Osteoblast (primary cell): ENCODE results near the gene RNF13. TPM values are rescaled to one million over a fixed set of nuclear protein-coding genes. Genes with fewer than 3 reads are reported as not detected.

Experiments
- DNase-seq: peaks from one replicate; pipeline ENCODE4 v3.0.0; 2011; ENCODE audit warnings: low spot score, mixed read lengths; ENCODE audit not compliant: insufficient read length; ENCODE audit errors: missing footprints
- H2AFZ ChIP-seq: 2 replicates; pipeline ENCODE4 v1.6.0; 2011; ENCODE audit warnings: mild to moderate bottlenecking, low read length
- H3K27ac ChIP-seq: 2 replicates; pipeline ENCODE4 v1.5.1; 2011; ENCODE audit warnings: mild to moderate bottlenecking, low read depth, low read length, moderate library complexity
- H3K27me3 ChIP-seq: 2 replicates; pipeline ENCODE4 v1.6.0; 2012; ENCODE audit warnings: mild to moderate bottlenecking, control low read depth, inconsistent platforms, low read length, moderate library complexity; ENCODE audit not compliant: insufficient read depth
- H3K36me3 ChIP-seq: 2 replicates; pipeline ENCODE4 v1.5.1; 2011; ENCODE audit warnings: mild to moderate bottlenecking, low read length, control low read depth, moderate library complexity; ENCODE audit not compliant: insufficient read depth
- H3K4me1 ChIP-seq: 2 replicates; pipeline ENCODE4 v1.5.1; 2011; ENCODE audit warnings: mild to moderate bottlenecking, low read length, control low read depth, moderate library complexity; ENCODE audit not compliant: insufficient read depth
- H3K4me2 ChIP-seq: 2 replicates; pipeline ENCODE4 v1.6.0; 2011; ENCODE audit warnings: mild to moderate bottlenecking, low read length; ENCODE audit not compliant: insufficient read depth
- H3K4me3 ChIP-seq: fragments of 200-600 bp; sonication (generic); 3 replicates; pipeline ENCODE4 v1.5.1; 2012; ENCODE audit warnings: mild to moderate bottlenecking, low read length, inconsistent platforms; ENCODE audit not compliant: insufficient read depth
- H3K79me2 ChIP-seq: 2 replicates; pipeline ENCODE4 v1.6.0; 2012; ENCODE audit warnings: mild to moderate bottlenecking, low read length, control low read depth, inconsistent platforms; ENCODE audit not compliant: insufficient read depth
- H3K9me3 ChIP-seq: 2 replicates; pipeline ENCODE4 v1.5.1; 2011; ENCODE audit warnings: low read depth, low read length, control low read depth
- H4K20me1 ChIP-seq: 2 replicates; pipeline ENCODE4 v1.6.0; 2012; ENCODE audit warnings: mild to moderate bottlenecking, low read length, control low read depth; ENCODE audit not compliant: insufficient read depth
- CTCF ChIP-seq: IDR thresholded peaks from 2 replicates; pipeline ENCODE4 v1.5.1; 2011; ENCODE audit warnings: mild to moderate bottlenecking, low read depth, low read length, moderate library complexity; ENCODE audit errors: extremely low read depth
- small RNA-seq: library from RNA; depleted of rRNA; stranded (forward); fragments of <200 nt; gene quantifications from one replicate; pipeline ENCODE3, GENCODE V24; 2012
- total RNA-seq: library from RNA; depleted of rRNA; stranded (reverse); fragments of >200 nt; gene quantifications from 2 replicates; pipeline ENCODE4 v1.2.3, GENCODE V29; 2012

RNF13 gene
- total RNA-seq, 1 donor: 86.1 TPM

GRCh38 chr3:150006794-150007193 lies 193.8 kb downstream of the RNF13 start:
- Histone ChIP-seq H3K4me1 (peaks cover 17% of the 10 kb centered on the region), H3K4me3 (no peak overlapping the region), H3K27me3 (no peaks in the 10 kb centered on the region), H3K27ac (no peak overlapping the region), H4K20me1 (no peaks in the 10 kb centered on the region), H3K9me3 (no peaks in the 10 kb centered on the region), H2AFZ (no peak overlapping the region), H3K4me2 (no peak overlapping the region), H3K36me3 (no peaks in the 10 kb centered on the region), H3K79me2 (no peaks in the 10 kb centered on the region)
- DNase-seq: no peak
- TF ChIP-seq CTCF: no peak

Small RNAs within 50 kb of the gene (small RNA-seq; reads per million reads assigned to genes)
- gene RNU6-507P: not detected
- not detected for gene RNU6-720P

Other genes with a start within 250 kb of the RNF13 start
- 79.3 and 84.7 TPM in 2 replicates for gene WWTR1, start 155.2 kb upstream of the RNF13 start, total RNA-seq
- 38.4 and 38.6 TPM in 2 replicates for gene COMMD2, start 60.7 kb upstream of the RNF13 start, total RNA-seq
- gene ANKUB1, start 20.7 kb upstream of the RNF13 start, total RNA-seq: under 0.01 TPM in 1 of 2 replicates, not detected in the other
- 183 and 204 TPM in 2 replicates for gene PFN2, start 157.7 kb downstream of the RNF13 start, total RNA-seq